CD4-positive, alpha-beta T cell (primary cell): ENCODE data around the gene SIN3B. TPM values are rescaled to one million over a fixed set of nuclear protein-coding genes. Genes with fewer than 3 reads are reported as not detected.

Experiments used
- ATAC-seq: fragments of 200-7000 bp; cut with Tn5 transposase; one replicate; pipeline ENCODE4 v1.10.0; 2022; ENCODE audit warnings: mild to moderate bottlenecking; ENCODE audit not compliant: poor library complexity
- CTCF ChIA-PET: fragments of 350-600 bp; sonication (Branson Sonifier 250); formaldehyde crosslinking; loops from one replicate; lab custom pipeline; 2021; ENCODE audit warnings: antibody characterized with exemption, inconsistent platforms; lab: Charles Lee
- POLR2A ChIA-PET: fragments of 350-600 bp; sonication (Branson Sonifier 250); formaldehyde crosslinking; loops from one replicate; lab custom pipeline; 2021; ENCODE audit warnings: antibody characterized with exemption, inconsistent platforms; lab: Charles Lee
- DNase-seq, 14 experiments: peaks; one replicate each; pipeline ENCODE4 v3.0.0-alpha.2; 2013 to 2020; ENCODE audit warnings: mixed read lengths in 2 of 14
- H3K27ac ChIP-seq, 2 donors: one replicate each; pipeline versions ENCODE4 v1.5.1 to v1.7.0; 2013; ENCODE audit warnings: low read length in 2 of 2, low read depth in 1 of 2, mild to moderate bottlenecking in 1 of 2
- H3K27me3 ChIP-seq, 2 experiments: 1 replicate in 1 of 2; 2 replicates in 1 of 2; pipeline versions ENCODE4 v1.6.1 to v1.7.0; 2013; ENCODE audit warnings: low read length in 2 of 2, control low read depth in 1 of 2, mild to moderate bottlenecking in 1 of 2, moderate library complexity in 1 of 2; ENCODE audit not compliant: insufficient read depth in 2 of 2, control insufficient read depth in 1 of 2
- H3K36me3 ChIP-seq: one replicate; pipeline ENCODE4 v1.6.1; 2013; ENCODE audit warnings: low read length, control low read depth; ENCODE audit not compliant: insufficient read depth
- H3K4me1 ChIP-seq: one replicate; pipeline ENCODE4 v1.6.1; 2013; ENCODE audit warnings: low read length, control low read depth; ENCODE audit not compliant: insufficient read depth
- H3K4me3 ChIP-seq: one replicate; pipeline ENCODE4 v1.5.1; 2013; ENCODE audit warnings: mild to moderate bottlenecking, low read length, moderate library complexity
- H3K9me3 ChIP-seq, 2 experiments: 1 replicate in 1 of 2; 2 replicates in 1 of 2; pipeline versions ENCODE4 v1.6.1 to v1.7.0; 2013; ENCODE audit warnings: low read length in 2 of 2, mild to moderate bottlenecking in 2 of 2, control low read depth in 1 of 2, moderate library complexity in 1 of 2; ENCODE audit not compliant: control insufficient read depth in 1 of 2, insufficient read depth in 1 of 2
- H3K27ac Mint-ChIP-seq: one replicate; pipeline ENCODE4 v1.8.0; 2020; ENCODE audit warnings: mixed read lengths
- H3K27me3 Mint-ChIP-seq: one replicate; pipeline ENCODE4 v1.8.0; 2021; ENCODE audit warnings: mixed read lengths
- H3K36me3 Mint-ChIP-seq: one replicate; pipeline ENCODE4 v1.8.0; 2021; ENCODE audit warnings: low read depth, mixed read lengths
- H3K4me1 Mint-ChIP-seq: one replicate; pipeline ENCODE4 v1.8.0; 2021; ENCODE audit warnings: low read depth, mixed read lengths
- H3K4me3 Mint-ChIP-seq: one replicate; pipeline ENCODE4 v1.8.0; 2020; ENCODE audit warnings: mild to moderate bottlenecking, mixed read lengths
- H3K9me3 Mint-ChIP-seq: one replicate; pipeline ENCODE4 v1.8.0; 2020; ENCODE audit warnings: mixed read lengths
- CTCF ChIP-seq: fragments of 200-600 bp; IDR thresholded peaks from one replicate; pipeline ENCODE4 v1.8.0; 2022; ENCODE audit warnings: antibody characterized with exemption, mild to moderate bottlenecking
- intact Hi-C, 2 experiments: fragments of 100-400 bp; cut with DNase I in 1 of 2; cut with micrococcal nuclease in 1 of 2; formaldehyde crosslinking; loops; one replicate each; pipeline versions ENCODE4 v1.15.1 to v1.9.0; 2023 to 2025; cut with DNase I, micrococcal nuclease
- total RNA-seq, 174 experiments: library from RNA in 2 of 174; stranded (reverse) in 2 of 174; gene quantifications; one replicate each; pipeline ENCODE4 v1.2.3 and lab custom pipeline; 2021 to 2026

The SIN3B gene
- total RNA-seq, 2 experiments from 2014 or later = 52.4 to 53.7 TPM

GRCh38 chr19:16822648-16823047, 6.5 kb upstream of the SIN3B start:
- H3K27me3 Mint-ChIP-seq = peaks cover 45% of the 10 kb centered on the region
- DNase-seq (no peak), ATAC-seq (no peak)
- H3K36me3 Mint-ChIP-seq = no peaks in the 10 kb centered on the region
- H3K9me3 ChIP-seq = no peaks in the 10 kb centered on the region
- no peak overlapping the region for H3K27ac ChIP-seq
- H3K4me1 ChIP-seq = peaks cover 9% of the 10 kb centered on the region
- peaks cover 0 to 19% of the 10 kb centered on the region in 2 experiments for H3K27me3 ChIP-seq
- H3K4me3 Mint-ChIP-seq = no peak overlapping the region
- no peak for TF ChIP-seq CTCF
- peaks cover 14% of the 10 kb centered on the region for H3K4me1 Mint-ChIP-seq
- intact Hi-C loops = no loop called here
- ChIA-PET POLR2A (no interaction called here), CTCF (no interaction called here)
- no peaks in the 10 kb centered on the region for H3K36me3 ChIP-seq
- H3K27ac Mint-ChIP-seq = no peak overlapping the region
- H3K4me3 ChIP-seq = no peak overlapping the region
- H3K9me3 Mint-ChIP-seq = no peaks in the 10 kb centered on the region

GRCh38 chr19:16824658-16825311, 4.4 kb upstream of the SIN3B start:
- ChIA-PET POLR2A (no interaction called here), CTCF (no interaction called here)
- peak overlapping the region; percentile 16 for H3K4me3 ChIP-seq
- no peaks in the 10 kb centered on the region for H3K9me3 Mint-ChIP-seq
- H3K4me1 Mint-ChIP-seq = peaks cover 22% of the 10 kb centered on the region
- no peaks in the 10 kb centered on the region for H3K36me3 ChIP-seq
- H3K36me3 Mint-ChIP-seq = no peaks in the 10 kb centered on the region
- intact Hi-C loops = no loop called here
- no peak for DNase-seq
- ATAC-seq = no peak
- H3K27ac Mint-ChIP-seq = no peak overlapping the region
- H3K4me1 ChIP-seq = peaks cover 19% of the 10 kb centered on the region
- H3K27me3 ChIP-seq = peaks cover 0 to 19% of the 10 kb centered on the region in 2 experiments
- TF ChIP-seq CTCF = no peak
- H3K4me3 Mint-ChIP-seq = peak overlapping the region; percentile 70
- H3K27ac ChIP-seq = no peak overlapping the region
- no peaks in the 10 kb centered on the region for H3K9me3 ChIP-seq
- H3K27me3 Mint-ChIP-seq = peaks cover 44% of the 10 kb centered on the region

GRCh38 chr19:16825312-16826052, 3.7 kb upstream of the SIN3B start:
- TF ChIP-seq CTCF = no peak
- Histone ChIP-seq H3K27me3 (peaks cover 0 to 19% of the 10 kb centered on the region in 2 experiments), H3K9me3 (no peaks in the 10 kb centered on the region), H3K4me1 (peaks cover 26% of the 10 kb centered on the region), H3K27ac (no peak overlapping the region), H3K4me3 (peak overlapping the region; percentile 16), H3K36me3 (no peaks in the 10 kb centered on the region)
- intact Hi-C loops = no loop called here
- no peaks in the 10 kb centered on the region for H3K9me3 Mint-ChIP-seq
- ATAC-seq (no peak), DNase-seq (no peak)
- ChIA-PET POLR2A (no interaction called here), CTCF (no interaction called here)
- no peak overlapping the region for H3K27ac Mint-ChIP-seq
- H3K27me3 Mint-ChIP-seq = peaks cover 44% of the 10 kb centered on the region
- peaks cover 29% of the 10 kb centered on the region for H3K4me1 Mint-ChIP-seq
- peak overlapping the region; percentile 70 for H3K4me3 Mint-ChIP-seq
- peaks cover 4% of the 10 kb centered on the region for H3K36me3 Mint-ChIP-seq
